Stomach (tissue), 4 donors: Measurements from ENCODE around the gene KEAP1.

ENCODE experiments used
- POLR2A ChIP-seq, 4 donors: fragments of 450-650 bp; IDR thresholded peaks; one replicate each; pipeline ENCODE4 v1.6.1; 2016; ENCODE audit warnings: antibody characterized with exemption in 4 of 4, control low read depth in 2 of 4, mild to moderate bottlenecking in 1 of 4, moderate library complexity in 1 of 4
- TF ChIP-seq, protein P1 (sequence below), 7 experiments: fragments of 450-650 bp in 4 of 7; fragments of 200-600 bp in 3 of 7; sonication (generic) in 3 of 7; IDR thresholded peaks; one replicate each; pipeline ENCODE4 v1.5.1; 2016 to 2019; ENCODE audit warnings: antibody characterized with exemption in 7 of 7, control low read depth in 2 of 7, mild to moderate bottlenecking in 1 of 7

DNA sequence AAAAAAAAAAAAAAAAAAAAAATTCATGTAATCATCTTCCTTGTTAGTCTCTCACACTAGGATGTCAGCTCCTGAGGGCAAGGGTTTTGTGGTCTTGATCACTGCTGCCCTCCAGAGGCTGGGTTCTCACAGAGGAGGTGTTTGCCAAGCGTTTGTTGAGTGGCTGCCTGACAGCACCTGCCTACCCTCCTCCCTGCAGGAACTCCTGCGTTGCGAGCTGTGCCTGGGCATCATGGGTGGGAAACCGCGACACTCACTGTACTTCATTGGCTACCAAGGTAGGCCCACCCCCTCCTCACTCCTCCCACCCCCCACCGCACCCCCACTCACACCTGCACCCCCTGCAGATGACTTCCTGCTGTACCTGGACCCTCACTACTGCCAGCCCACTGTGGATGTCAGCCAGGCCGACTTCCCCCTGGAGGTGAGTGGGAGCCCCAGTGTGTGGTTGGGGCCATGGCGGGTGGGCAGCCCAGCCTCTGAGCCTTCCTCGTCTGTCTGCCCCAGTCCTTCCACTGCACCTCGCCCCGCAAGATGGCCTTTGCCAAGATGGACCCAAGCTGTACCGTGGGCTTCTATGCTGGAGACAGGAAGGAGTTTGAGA, 48.6 kb upstream of the KEAP1 start:
- TF ChIP-seq POLR2A (IDR thresholded peaks at IDR 0.05), result no peak
- TF ChIP-seq, protein P1, sequence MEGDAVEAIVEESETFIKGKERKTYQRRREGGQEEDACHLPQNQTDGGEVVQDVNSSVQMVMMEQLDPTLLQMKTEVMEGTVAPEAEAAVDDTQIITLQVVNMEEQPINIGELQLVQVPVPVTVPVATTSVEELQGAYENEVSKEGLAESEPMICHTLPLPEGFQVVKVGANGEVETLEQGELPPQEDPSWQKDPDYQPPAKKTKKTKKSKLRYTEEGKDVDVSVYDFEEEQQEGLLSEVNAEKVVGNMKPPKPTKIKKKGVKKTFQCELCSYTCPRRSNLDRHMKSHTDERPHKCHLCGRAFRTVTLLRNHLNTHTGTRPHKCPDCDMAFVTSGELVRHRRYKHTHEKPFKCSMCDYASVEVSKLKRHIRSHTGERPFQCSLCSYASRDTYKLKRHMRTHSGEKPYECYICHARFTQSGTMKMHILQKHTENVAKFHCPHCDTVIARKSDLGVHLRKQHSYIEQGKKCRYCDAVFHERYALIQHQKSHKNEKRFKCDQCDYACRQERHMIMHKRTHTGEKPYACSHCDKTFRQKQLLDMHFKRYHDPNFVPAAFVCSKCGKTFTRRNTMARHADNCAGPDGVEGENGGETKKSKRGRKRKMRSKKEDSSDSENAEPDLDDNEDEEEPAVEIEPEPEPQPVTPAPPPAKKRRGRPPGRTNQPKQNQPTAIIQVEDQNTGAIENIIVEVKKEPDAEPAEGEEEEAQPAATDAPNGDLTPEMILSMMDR (IDR thresholded peaks at IDR 0.05), result no peak
